ENCODE data around the gene PRSS53.
A peak's percentile ranks its signal among the peaks of the same experiment; 100 is the strongest.

PRSS53 gene

GRCh38 chr16:31077024-31077423 is 11.7 kb downstream of the PRSS53 start:
- no peak for DNase-seq

GRCh38 chr16:31076319-31076718 is 12.4 kb downstream of the PRSS53 start:
- no peak for DNase-seq

- no peak for DNase-seq
Observed at GRCh38 chr16:31074814-31075183, 13.9 kb downstream of the PRSS53 start.

GRCh38 chr16:31073970-31074813 is 14.6 kb downstream of the PRSS53 start, which contains the start of the genes ZNF646 and ZNF668:
Gene ZNF646, plus strand, starts transcription at chr16:31074422. Its CDS starts 1,903 bp downstream, at chr16:31076325.
Gene ZNF668, minus strand, starts transcription at chr16:31074240. Its CDS starts 9,781 bp downstream, at chr16:31064459.
- DNase-seq: peak; percentile 99

GRCh38 chr16:31073142-31073969 is 15.4 kb downstream of the PRSS53 start:
- peak; percentile 87 for DNase-seq

- peak; percentile 10 for DNase-seq
Observed at GRCh38 chr16:31072540-31073141, 16.1 kb downstream of the PRSS53 start.

- no peak for DNase-seq
Observed at GRCh38 chr16:31071861-31072260, 16.9 kb downstream of the PRSS53 start.

- no peak for DNase-seq
Observed at GRCh38 chr16:31067342-31067741, 21.4 kb downstream of the PRSS53 start.

- no peak for DNase-seq
Observed at GRCh38 chr16:31064882-31065461, 23.8 kb downstream of the PRSS53 start.

- no peak for DNase-seq
Observed at GRCh38 chr16:31063843-31064611, 24.7 kb downstream of the PRSS53 start.

GRCh38 chr16:31063495-31063842 is 25.3 kb downstream of the PRSS53 start:
- DNase-seq: no peak

- DNase-seq: no peak
Observed at GRCh38 chr16:31061813-31062440, 26.8 kb downstream of the PRSS53 start.

- no peak for DNase-seq
Observed at GRCh38 chr16:31061126-31061812, 27.5 kb downstream of the PRSS53 start.

GRCh38 chr16:31055613-31056012 is 33.1 kb downstream of the PRSS53 start:
- no peak for DNase-seq

- no peak for DNase-seq
Observed at GRCh38 chr16:31052114-31052513, 36.6 kb downstream of the PRSS53 start.

- DNase-seq: no peak
Observed at GRCh38 chr16:31050280-31051030, 38.3 kb downstream of the PRSS53 start.

GRCh38 chr16:31043898-31044481 is 44.8 kb downstream of the PRSS53 start:
- no peak for DNase-seq

GRCh38 chr16:31043352-31043751 is 45.4 kb downstream of the PRSS53 start:
- no peak for DNase-seq

- DNase-seq: no peak
Observed at GRCh38 chr16:31042866-31043265, 45.9 kb downstream of the PRSS53 start.

- DNase-seq: no peak
Observed at GRCh38 chr16:31038993-31039392, 49.8 kb downstream of the PRSS53 start.

All from COR-L47 (cell line).